GM21515 (cell line): Measurements from ENCODE around the gene TLK2.
"Not testable (repeated sequence)": the region's sequence is repeated elsewhere in the genome, so short reads cannot be mapped to it uniquely, and the experiment has no call there.

Experiments
- ATAC-seq: cut with Tn5 transposase; IDR thresholded peaks from one replicate; pipeline ENCODE4 v1.9.1; 2021; ENCODE audit not compliant: unreplicated experiment

The TLK2 gene

DNA sequence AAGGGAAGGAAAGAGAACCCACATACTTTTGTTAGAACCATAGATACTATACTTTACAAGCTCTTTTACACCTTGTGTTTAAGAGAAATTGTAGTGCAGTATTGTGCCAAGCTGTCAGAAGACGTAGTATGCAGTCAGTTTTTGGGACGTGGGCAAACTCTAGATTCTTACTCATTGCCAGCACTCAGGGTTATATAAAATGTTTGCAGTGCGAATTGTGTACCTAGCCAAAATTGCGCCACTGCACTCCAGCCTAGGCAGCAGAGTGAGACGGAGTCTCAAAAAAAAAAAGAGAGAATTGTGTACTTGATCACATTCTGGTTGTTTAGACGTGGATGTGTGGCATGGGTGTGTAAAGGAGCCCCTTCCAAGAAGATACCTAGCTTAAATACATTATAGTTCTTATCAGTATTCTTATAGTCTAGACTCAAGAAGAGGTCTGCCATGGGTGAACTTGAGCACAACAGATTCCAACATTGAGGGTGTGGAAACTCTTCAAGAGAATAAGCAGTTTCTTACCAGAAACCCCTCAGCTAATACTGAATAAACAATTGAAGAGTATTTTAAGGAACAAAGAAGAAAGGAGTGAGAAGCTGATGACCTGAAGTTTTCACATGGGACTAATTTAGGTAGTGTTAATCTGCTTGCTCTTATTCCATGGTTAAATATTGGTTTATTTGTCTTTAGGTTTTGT, 121.5 kb downstream of the TLK2 start:
- ATAC-seq, result no peak

DNA sequence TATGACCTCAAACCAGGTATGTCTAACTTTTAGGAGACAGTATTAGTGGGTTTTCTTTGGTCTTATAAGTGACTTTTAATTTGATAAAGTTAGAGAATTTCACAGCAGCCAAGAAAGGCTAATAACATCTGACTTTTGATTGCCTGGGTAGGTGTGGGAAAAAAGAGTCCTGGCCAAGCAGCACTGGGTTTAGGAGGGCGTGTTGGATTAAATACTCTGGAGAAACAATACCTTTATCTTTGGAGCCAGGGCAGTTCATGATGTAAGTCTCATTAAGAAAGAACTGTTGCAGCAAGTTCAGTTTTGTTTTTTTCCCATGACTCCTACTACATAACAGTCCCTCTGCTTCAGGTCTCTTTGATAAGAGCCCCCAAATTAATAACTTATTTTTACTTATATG, 122.2 kb downstream of the TLK2 start:
- ATAC-seq, result no peak

DNA sequence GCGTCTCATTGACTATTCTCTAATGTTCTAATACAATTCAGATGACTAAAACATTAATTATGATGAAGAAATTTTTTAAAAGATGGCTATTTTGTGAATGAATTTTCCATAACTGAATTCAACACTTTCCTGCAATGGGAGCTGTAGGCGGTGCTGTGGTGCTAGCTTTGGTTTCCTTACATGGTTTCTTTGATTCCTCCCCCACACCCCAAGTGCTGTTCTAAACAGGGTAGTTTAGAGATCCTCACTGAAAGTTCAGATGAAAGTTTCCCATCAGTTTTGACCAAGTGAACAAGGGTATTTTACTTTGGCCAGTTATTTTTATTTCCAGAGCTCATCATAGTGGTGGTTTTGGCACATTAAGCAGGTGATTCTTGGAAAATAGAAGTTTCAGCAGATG, 122.8 kb downstream of the TLK2 start:
- ATAC-seq, result no peak

DNA sequence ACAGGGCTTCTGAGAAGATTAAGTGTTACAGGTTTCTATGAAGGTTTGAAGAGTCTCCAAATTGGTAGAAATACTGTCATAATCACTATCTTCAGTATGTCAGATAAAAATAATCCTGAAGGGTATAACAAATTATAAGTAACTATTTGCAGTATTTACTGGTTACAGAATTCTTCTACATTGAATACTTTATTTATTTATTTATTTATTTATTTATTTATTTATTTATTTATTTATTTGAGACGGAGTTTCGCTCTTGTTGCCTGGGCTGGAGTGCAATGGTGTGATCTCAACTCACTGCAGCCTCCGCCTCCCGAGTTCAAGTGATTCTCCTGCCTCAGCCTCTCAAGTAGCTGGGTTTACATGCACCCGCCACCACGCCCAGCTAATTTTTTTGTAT, 125.2 kb downstream of the TLK2 start:
- not testable (repeated sequence) for ATAC-seq

DNA sequence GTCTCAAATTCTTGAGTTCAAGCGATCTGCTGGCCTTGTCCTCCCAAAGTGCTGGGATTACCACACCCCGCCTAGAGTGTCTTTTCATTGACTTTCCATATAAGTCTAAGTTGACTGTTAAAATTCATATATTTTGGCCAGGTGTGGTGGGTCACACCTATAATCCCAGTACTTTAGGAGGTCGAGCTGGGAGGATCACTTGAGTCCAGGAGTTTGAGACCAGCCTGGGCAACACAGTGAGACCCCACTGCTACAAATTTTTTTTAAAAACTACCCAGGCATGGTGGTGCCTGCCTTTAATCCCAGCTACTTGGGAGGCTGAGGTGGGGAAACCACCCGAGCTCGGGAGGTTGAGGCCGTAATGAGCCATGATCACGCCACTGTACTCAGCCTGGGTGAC, 127.0 kb downstream of the TLK2 start:
- ATAC-seq, result no peak

DNA sequence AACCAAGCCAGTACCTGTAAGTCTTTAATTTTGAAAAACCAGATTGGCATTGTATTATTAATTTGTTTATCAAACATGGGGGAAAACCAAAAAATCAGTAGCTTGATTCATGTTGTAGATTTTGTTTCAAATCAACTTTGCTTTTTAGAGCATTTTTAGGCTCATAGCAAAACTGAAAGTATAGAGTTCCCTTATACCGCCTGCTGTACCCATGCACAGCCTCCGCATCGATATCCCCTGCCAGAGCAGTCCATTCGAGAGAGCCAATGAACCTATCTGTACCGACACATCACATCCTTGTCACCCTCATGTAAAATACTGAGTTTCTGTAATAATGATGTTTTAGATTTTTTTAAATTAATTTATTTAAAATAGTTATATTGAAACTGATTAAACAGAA, 132.7 kb downstream of the TLK2 start:
- ATAC-seq, result peak; percentile 74

DNA sequence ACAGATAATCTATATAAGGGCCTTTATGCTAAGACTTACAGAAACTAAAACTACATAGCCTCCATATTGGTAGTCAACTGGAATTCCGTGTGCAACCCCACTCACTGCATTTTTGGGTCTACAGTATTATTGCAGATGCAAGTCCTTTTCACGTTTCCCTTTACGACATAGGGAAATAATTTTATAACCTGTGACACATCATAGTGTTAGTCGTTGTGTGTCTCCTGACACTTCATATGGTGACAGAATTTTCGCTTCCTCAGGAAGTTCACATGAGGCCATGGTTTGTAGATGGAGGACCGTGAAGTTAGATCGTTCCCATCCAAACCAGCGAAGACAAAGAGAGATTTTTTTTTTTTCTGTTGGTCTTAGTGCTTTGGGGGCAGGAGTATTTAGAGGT, 133.1 kb downstream of the TLK2 start:
- peak; percentile 28 for ATAC-seq

DNA sequence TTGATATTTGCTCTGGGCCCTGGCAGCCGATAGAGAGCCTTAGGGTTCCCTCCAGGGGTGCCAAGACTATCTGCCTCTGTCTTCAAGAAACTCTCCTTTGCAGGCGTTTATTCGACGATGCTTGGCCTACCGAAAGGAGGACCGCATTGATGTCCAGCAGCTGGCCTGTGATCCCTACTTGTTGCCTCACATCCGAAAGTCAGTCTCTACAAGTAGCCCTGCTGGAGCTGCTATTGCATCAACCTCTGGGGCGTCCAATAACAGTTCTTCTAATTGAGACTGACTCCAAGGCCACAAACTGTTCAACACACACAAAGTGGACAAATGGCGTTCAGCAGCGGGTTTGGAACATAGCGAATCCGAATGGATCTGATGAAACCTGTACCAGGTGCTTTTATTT, 133.7 kb downstream of the TLK2 start:
- not testable (repeated sequence) for ATAC-seq

DNA sequence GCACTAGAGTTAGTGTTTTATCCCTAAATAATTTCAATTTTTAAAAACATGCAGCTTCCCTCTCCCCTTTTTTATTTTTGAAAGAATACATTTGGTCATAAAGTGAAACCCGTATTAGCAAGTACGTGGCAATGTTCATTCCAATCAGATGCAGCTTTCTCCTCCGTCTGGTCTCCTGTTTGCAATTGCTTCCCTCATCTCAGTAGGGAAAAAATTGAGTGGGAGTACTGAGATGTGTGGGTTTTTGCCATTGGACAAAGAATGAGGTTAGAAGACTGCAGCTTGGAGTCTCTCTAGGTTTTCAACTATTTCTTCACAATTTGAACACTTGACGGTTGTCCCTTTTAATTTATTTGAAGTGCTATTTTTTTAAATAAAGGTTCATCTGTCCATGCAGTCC, 134.5 kb downstream of the TLK2 start:
- ATAC-seq, result not testable (repeated sequence)

DNA sequence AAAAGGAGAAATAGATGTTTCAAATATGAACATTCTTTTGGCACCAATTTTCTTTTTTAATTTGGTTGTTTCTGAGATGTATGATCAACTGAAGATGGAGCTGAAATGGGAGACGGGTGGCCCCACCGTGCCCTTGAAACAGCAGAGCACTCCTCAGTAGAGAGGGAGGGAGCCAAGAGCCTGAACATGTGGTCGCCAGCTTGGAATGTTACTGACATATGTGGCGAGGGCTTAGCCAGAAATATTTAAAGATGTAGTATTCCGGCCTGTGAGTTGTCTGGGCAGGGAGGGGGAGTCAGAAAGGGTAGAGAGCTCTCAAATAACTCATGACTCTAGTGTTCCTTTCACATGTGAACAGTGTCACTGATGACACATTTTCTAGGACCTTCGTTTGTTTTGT, 135.5 kb downstream of the TLK2 start:
- no peak for ATAC-seq

DNA sequence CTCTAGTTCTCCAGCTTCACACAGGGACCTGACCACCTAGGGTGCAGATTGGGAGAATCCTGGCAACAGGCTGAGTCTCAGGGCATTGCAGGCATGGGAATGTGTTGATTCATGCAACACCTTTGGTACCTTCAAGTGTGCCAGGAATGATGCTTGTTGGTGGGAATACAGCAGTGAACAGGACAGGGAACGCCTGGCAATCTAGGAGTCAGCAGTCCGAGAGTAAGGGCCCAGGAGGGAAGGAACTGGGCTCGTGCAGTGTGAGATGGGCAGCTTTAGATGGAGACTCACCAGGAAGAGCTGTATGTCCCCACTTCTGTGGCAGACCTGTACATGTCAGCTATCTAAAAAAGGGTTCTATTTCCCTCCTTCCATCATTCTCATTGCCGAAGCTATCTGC, 136.9 kb downstream of the TLK2 start:
- no peak for ATAC-seq

DNA sequence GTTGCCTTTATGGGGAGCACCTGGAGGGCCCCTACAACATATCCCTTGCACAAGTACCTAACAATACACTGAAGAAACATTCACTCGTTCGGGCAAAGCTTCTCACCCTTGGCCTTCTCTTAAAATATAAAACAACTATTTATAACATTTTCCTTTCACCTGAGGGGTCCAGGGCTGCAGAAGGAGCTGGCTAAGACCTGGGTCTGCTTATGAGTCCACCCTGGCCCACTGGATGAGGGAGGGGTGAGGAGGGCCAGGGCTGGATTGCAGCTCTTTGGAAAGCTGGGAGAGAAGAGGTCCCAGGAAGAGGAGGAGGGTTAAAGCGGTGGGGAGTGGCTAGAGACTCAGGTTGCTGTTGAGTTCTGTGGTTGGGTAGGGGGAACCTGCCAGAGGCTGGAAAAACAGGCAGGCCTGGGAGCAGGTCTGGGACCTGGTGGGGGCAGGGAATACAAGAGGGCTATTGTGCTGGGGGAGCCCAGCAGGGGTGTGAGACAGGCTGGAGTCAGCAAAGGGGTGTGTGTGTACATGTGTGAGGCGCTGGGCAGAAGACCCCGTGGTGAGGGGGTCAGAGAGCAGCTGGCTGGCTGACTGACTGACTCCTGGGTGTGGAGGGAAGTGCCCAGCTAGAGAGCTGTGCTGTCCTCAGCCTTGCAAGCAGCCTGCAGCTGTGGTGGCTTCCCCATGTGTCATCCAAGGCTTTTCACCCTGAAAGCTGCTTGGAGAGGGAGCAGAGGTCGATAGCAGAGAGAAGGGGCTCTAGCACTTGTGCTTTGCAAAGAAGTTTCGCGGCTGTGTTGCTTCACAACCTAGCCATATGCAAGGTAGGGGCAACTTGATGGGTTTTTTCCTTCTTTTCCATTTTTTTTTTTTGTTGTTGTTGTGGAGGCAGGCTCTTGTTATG, 138.6 kb downstream of the TLK2 start:
- no peak for ATAC-seq

DNA sequence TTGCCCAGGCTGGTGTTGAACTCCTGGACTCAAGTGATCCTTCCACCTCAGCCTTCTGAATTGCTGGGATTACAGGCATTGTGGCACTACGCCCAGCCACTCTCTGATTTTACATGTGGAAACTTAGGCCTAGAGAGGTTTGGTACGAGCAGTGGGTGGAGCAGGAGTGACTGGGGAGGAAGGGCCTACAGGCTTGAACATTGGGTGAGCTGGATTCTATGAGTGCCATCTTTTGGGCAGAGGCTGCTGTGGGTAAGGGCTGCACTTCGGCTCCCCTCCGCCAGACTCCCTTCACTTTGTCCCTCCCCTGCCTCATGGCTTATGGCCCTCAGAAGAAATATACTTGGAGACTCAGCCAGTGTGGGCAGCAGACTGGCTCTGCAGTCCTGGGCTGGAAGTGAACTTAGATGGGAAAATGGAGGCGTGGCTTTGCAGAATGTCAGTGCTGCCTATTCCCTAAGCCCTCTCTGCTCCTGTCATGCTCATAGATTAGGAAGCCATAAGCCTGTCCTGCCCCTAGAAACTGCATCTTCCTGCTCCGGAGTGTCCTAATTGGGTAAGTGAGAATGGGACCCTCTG, 139.4 kb downstream of the TLK2 start:
- ATAC-seq, result no peak

DNA sequence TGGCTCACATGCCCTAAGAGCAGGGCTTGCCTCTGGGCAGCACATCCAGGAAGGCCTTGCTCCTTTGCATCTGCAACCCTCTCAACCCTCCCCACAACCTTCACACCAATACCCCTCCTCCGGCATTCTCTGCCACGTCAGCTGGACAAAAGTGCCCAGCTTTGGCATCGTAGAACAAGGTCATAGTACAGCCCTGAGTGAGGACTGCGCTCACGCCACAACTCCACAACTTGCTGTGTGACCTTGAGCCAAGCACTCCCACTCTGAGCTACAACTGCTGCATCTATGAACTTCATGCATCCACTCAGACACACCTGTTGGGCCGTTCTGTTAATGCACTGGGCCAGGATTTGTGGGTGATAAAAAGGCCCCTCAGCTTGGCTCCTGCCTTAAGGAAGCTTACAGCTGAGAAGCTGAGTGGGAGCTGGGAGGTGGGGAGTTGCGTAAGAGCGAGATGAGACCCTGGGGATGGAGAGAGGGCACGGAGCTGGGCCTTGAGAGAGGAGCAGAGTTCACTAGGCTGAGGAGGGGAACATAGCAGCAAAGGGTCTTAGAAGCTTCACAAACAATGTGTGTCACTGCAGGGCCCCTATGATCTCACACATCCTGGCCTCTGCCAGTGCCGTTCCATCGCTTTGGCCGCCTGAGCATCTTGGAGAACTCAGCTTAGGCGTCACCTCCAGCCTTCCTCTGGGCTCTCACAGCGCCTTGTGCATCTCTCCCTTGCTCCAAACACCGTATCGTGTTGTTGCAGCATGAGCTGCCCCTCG, 140.2 kb downstream of the TLK2 start:
- ATAC-seq, result no peak

DNA sequence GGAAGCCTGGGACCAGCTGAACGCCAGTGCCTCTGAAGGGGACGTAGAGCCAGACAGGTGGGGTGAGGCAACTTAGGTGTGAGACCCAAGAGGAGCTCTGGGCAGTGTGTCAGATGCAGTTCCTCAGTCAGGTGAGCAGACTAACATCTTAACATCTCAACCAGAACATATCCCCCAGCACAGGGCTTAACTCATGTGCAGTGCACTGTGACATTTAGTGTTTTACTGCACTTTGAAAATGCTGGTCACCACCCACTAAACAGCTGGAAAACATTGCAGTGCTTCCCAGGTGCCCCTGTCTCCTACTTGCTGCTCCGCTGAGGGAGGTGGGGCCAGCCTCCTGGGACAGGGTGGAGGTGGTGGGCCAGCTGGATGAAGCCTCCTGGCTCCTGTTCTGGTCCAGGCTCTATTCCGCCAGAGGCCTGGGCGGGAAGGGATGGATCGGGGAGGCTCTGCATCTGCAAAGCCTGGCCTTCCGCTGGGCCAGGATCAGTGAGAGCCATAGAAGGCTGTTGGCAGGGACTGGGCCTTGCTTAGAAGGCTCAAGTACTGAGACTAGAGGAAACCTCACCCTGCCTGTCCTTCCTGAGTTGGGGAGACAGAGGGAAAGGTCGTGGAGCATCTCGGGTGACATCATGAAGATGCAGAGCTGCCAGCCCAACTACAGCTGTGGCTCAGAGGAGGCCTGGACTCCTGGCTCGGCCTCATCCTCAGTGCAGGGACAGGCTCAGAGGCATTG, 141.0 kb downstream of the TLK2 start:
- no peak for ATAC-seq

DNA sequence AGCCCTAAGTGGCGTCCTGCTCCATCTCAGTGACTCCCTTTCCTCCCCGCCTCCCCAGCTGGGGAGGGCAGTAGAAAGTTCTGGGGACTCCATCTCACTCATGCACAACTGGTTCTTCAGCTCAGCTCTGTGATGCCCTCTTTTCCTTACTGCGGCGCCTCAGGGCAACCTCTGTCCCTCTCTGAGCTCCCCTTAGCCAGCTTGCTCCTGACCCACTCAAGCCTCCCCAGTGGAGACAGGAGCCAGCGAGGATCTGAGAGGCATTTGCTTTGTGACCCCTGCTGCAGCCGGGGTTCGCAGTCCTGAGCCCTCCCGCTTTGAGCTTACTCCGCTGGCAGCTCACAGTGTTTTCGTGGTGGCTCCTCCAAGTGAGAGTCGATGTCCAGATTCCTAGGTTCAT, 142.6 kb downstream of the TLK2 start:
- no peak for ATAC-seq

DNA sequence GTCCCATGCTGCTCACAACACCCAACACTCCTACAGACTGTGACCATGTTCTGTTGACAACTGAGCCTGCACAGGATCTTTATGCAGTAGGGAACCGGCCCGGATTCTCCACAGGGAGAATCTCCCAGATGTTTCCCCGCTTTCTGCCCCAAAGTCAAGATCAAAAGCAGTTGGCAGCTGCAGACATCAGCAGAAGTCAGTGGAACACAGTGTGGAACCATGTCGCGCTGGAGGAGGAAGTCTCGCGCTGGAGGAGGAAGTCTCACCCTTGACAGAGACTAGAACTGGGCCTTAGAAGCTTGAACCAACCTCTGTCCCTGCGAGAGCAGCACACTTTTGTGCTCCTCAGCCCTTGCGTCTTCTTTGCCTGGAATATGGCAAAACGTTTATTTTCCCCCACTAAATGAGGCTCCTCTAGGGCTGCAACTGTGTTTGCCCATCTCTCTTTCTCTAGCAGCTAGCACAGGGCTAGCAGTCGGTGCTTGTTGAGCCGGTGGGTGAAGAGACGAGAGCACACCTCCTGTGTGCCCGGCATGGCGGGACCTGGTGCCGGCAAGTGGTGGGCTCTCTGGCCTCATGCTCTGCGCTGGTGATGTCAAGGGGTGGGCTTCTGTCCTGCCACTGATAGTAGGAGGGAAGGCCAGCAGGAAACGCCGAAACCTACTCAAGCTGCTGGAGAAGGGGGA, 146.7 kb downstream of the TLK2 start:
- no peak for ATAC-seq

DNA sequence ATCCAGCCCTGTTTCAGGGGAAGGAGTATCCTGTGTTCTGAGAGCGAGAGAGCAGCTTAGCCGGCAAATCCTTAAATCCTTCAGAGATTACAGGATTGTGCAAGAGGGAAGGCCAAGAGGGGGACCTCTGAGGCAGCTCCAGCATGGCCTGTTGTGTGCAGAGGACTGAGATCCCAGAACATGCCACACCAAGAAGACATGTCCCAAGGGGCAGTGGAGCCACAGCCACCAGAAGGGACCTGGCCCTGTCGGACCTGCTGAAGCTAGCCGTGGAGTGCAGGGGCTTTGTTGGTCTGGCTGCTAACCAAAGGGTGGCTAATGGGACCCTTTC, 147.2 kb downstream of the TLK2 start:
- no peak for ATAC-seq

DNA sequence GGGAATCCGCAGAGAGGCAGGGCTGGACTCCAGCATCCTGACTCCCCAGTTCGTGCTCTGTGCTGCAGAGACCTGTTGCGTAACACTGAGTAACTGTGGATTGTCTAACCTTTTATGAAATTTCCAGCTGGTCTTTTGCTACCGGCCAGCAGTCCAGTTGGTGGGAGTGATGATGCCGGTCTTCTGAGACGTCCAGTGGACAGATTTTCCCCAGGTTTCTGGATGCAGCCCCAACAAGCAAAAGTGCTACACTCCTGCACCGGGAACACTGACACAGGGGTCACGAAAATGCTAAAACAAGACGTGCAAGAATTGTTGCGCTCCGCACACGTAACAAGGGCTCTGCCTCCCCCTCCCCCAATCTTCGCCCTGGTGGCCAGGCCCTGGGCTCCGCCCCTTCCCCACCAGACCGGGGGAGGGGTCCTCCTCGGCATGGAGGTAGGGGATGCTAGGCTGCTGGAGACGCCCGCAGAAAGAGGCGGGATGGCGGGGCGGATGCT, 148.1 kb downstream of the TLK2 start:
- no peak for ATAC-seq
